ENCODE measurements around the gene WASF1.
"Not testable (repeated sequence)": the region's sequence is repeated elsewhere in the genome, so short reads cannot be mapped to it uniquely, and the experiment has no call there.

WASF1 gene

DNA sequence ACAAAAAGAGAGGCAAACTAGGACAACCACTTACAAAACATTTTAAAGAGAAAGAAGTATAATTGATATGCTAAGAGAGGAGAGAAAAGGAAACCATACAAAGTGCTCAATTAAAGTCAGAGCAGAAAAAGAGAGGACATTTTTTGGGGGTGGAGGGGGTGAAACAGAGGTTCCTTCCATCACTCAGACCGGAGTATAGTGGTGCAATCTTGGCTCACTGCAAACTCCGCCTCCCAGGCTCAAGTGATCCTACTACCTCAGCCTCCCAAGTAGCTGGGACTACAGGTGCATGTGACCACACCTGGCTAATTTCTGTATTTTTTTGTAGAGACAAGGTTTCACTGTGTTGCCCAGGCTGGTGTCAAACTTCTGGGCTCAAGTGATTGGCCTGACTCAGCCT, 9.4 kb downstream of the WASF1 start:
- no peak for DNase-seq

GRCh38 chr6:110158479-110158878, 21.0 kb downstream of the WASF1 start:
- DNase-seq, result no peak

GRCh38 chr6:110147870-110148269, 31.6 kb downstream of the WASF1 start:
- no peak for DNase-seq

DNA sequence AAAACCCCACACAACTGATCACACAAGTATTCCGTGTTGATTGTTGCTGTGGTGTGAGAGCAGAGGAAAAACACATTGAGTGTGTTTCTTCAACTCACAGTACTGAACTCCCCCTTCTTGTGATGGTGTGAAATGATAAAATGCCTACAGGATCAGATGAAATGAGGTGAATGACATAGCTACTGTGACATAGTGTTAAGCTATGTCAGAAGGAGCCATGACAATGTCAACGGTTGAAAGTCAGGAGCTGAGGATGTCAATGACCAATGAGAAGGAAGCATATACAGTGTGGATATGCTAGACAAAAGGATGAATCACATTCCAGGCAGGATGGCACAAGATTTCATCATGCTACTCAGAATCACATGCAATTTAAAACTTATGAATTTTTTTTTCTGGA, 38.8 kb downstream of the WASF1 start:
- DNase-seq, result no peak

DNA sequence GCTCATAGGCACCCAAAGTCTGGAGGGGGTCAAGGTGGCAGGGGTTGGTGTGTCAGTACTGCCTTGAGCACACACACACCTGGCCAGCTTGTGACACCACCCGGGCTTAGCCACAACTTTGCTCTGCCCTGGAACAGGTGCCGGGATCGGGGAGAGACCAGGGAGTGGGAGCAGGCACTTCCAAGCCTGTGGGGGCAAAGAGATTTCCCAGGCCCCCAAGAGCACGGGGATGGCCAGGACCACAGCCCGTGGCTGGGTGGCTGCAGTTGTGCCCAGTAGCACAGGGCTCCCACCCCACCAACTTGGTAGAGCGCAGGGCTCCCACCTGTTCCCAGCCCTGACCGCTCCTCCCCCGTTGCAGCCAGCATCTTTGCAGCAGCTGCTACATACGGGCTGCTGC, 40.4 kb downstream of the WASF1 start:
- DNase-seq, result no peak

DNA sequence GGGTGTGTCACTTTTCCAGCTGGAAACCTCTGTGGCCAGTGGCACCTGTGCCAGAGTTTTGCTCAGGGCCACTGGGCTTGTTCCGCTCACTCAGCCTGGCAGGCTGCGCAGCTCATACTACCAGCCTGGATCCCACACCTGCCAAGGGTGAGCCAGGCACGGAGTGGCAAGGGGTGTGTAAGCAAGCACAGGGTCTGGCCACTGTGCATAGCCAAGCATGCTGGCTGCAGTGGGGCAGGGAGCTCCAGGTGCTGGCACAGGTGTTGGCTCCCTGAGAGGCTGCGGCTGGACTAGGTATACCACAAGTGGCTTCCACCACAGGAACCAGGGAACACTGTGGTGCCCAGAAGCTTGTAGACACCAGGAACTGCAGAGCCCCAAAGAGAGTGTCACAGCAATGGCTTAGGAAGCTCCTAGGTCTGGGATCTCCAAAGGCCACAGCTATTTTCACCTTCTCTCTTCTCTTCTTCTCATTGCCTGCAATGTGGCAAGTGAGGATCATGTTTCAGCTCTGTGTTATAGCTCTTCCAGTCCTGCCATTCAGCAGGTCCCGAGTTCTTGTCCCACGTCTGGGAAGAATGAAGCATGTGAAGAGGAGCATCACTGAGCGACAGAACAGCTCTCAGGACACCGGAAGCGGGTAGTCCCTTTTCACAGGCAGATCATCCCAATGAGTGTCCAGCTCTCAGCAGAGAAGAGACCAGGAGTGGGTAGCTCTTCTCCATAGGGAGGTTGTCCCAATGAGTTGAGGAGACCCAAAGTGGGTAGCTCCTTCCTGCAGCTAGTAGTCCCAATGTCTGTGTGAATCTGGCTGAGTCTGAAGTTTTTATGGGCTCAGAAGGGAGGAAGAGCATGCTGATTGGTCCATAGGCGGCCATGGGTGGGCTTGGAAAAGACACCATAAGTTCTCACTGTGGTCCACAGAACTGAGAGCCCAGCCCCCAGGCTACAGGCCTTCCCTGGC, 41.3 kb downstream of the WASF1 start:
- no peak for DNase-seq

DNA sequence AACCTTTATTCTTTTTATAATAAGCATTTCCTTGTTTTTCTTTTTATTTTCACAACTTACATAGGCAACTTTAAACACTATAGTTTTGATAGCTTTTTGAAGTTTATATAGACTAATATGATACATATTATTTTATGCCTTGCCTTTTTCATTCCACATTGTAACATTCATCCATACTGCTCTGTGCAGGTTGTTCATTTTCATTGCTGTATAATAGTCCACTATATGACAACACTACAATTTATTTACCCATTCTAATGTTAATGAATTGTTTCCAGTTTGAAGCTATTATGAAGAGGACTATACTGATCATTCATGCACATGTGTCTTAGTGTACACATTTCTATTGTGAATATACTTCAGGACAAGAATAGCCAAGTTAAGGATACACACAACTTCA, 49.1 kb downstream of the WASF1 start:
- DNase-seq, result no peak

DNA sequence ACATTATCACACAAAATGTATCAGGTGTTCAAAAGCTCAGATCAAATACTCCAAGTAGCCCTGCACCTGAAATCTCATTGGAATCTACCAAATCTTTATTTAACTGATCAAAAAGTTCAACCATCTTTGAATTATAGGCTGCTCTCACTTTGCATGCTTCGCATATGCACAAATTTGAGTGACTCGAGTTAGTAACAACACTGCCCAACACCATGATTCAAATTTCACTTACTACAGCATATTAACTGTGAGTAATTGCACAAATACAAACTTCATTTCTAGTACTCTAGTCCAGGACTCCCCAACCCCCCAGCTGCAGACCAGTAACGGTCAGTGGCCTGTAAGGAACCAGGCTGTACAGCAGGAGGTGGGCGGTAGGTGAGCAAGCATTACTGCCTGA, 51.1 kb downstream of the WASF1 start:
- no peak for DNase-seq

- DNase-seq, result peak; percentile 90
Measured at GRCh38 chr6:110125361-110125760, 54.1 kb downstream of the WASF1 start.

DNA sequence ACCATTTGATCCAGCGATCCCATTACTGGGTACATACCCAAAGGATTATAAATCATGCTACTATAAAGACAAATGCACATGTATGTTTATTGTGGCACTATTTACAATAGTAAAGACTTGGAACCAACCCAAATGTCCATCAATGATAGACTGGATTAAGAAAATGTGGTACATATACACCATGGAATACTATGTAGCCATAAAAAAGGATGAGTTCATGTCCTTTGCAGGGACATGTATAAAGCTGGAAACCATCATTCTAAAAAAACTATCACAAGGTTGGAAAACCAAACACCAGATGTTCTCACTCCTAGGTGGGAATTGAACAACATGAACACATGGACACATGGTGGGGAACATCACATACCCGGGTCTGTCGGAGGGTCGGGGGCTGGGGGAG, 57.8 kb downstream of the WASF1 start:
- DNase-seq, result not testable (repeated sequence)

- no peak for DNase-seq
Measured at GRCh38 chr6:110116258-110116657, 63.2 kb downstream of the WASF1 start.

GRCh38 chr6:110114004-110114403, 65.5 kb downstream of the WASF1 start:
- no peak for DNase-seq

DNA sequence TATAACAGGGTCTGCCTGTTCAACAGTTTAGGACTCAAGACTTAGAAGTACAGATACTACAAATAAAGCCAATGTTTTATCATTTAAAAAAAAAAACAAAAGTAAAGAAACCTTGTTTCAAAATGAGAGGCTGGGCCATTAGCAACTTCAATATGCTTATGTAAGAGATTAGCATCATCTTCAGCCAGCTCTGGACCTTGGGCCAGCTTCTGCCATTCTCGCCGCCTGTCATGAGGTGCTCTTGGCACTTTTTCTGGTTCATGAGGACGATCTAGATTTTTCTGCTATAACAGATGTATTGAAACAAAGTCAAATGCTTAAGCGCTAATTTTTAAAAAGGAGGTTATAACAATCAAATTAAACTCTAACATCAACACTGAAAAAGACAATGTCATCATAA, 74.2 kb downstream of the WASF1 start:
- no peak for DNase-seq

DNA sequence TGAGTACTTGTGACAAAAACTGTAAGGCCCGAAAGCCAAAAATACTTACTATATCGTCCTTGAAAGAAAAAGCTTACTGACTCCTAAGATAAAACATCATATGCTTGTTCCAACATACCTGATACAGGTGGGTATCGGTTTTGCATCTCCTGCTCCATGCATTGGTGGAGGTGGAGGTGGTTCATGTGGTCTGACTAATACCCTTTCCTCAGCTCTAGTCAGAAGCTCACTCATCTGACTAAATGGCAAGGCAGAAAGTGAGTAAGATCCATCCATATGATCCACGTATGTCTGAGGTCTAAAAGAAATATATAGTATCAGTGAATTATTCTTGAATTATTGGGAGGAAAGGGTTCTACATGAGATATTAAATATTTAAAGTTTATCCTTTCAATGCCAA, 76.2 kb downstream of the WASF1 start:
- DNase-seq, result no peak

DNA sequence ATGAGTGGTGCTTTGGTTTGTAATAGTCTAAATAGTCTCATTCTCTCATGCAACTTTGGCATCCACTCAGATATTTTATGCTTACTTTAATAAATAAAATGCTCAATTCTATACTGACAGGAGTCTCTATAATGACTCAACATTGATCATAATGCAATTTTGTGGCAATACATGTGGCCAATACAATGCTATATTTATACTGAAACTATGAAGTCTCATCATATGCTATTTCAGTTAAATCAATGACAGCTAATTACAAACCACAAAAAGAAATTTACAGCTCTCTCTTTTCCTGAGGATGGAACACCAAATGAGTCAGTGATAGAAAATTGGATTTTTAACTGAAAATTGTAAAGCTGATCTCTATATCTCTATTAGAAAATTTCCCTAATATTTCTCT, 77.1 kb downstream of the WASF1 start:
- DNase-seq, result no peak

DNA sequence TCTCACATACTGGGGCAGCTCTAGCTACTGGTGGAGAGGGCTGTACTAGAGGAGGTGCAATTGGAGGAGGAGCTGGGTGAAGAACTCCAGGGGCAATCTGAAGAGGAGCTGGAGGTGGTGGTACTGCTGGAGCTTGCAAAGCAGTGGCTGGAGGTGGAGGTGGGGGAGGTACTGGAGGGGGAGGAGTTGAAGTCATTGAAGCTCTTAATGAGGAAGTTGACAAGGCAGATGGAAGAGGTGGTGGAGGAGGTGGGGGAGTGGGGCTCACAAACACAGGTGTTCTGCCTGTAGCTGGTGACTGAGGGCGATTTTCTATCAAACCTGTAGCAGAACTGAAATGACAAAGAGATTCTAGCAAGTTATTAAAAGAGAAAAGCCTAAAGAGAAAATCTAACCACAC, 77.6 kb downstream of the WASF1 start:
- peak; percentile 21 for DNase-seq

GRCh38 chr6:110098511-110099116, 80.9 kb downstream of the WASF1 start:
- peak; percentile 33 for DNase-seq

GRCh38 chr6:110097443-110097842, 82.0 kb downstream of the WASF1 start:
- DNase-seq, result no peak

- DNase-seq, result no peak
Measured at GRCh38 chr6:110095935-110096334, 83.5 kb downstream of the WASF1 start.

DNA sequence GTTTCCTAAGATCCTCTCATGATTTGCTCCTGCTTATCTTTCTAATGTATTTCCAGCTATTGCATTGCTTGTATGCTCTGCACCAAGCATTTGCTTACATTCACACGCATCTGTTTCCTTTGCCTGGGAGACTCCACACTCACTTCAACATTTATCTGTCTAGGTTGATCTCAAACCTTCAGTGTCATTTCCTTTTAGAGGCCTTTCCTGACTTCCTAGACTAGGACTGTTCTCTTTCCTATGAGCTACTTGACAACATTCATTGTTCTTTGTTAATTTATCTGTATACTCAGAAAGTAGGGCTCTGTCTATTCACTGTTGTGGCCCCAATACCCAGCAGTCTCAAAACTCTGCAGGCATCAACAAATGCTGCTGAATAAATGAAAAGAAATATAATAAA, 84.4 kb downstream of the WASF1 start:
- DNase-seq, result no peak

DNA sequence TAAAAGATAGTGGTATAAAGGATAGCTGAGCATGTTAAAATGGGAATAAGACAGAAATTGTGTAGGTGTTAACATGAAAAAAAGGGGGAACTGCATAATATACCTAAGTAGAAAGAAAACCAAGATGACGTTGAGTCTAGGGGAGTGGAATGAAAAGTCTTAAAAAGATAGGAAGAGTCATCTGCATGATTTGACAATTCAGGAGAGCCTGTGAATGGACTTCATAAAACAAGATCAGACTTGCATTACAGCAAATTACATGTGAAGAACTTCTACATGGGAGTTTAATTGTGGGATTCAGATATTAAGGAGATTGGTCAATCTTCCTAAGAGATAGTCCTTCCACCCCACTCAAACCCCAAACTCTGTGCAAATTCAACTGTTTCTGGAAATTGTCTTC, 85.5 kb downstream of the WASF1 start:
- no peak for DNase-seq

- no peak for DNase-seq
Measured at GRCh38 chr6:110090876-110091275, 88.6 kb downstream of the WASF1 start.

DNA sequence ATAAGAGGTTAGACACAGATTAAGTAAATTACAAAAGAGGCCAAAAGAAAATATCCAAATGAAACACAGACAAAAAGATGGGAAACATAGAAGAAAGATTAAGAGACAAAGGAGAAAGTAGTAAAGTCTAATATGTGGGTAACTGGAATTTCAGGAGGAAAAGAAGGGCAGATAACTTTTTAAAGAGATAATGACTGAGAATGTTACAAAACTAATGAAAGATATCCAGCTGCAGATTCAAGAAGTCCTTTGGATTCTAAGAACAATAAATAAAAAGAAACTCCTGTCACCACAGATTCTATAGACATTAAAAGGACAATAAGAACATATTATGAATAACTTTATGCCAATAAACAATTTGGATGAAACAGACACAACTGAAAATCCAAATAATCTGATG, 90.1 kb downstream of the WASF1 start:
- DNase-seq, result no peak

DNA sequence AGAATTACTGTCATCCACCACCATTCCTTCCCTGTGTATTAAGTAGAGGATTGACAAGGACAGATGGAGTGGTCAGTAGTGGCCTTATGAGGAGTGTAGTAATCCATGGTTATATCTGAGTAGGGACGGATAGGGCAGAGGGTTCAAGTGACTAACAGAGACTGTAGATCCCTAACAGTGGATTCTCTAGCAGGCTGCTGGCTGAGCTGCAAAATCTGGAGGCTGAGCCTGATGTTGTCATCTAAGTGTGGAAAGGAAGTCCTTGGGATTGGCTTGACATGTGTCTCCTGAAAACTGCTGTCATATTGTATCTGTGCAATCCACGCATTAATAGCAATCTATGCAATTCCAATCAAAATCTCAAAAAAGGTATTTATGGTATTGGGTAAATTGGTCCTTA, 94.2 kb downstream of the WASF1 start:
- no peak for DNase-seq

Data from NCI-H1105 treated with DMSO at 0.1 percent for 48 hours (cell line).